HEK293 (cell line): ENCODE measurements around the gene SESN1.

Experiments used
- CTCF ChIA-PET: fragments of 350-600 bp; formaldehyde crosslinking; extraction: SDS; loops from one replicate; lab custom pipeline; 2021; ENCODE audit warnings: antibody characterized with exemption; lab: Yijun Ruan, JAX
- POLR2A ChIA-PET: fragments of 300-600 bp; formaldehyde crosslinking; extraction: SDS; loops from one replicate; lab custom pipeline; 2020; ENCODE audit warnings: antibody characterized with exemption, inconsistent platforms; lab: Yijun Ruan, JAX
- H3K27ac ChIP-seq: fragments of 200-500 bp; sonication (Bioruptor generic); 2 replicates; pipeline ENCODE4 v1.5.1; 2014; ENCODE audit warnings: low read depth, low read length, control low read depth, inconsistent platforms; ENCODE audit errors: extremely low read depth
- H3K36me3 ChIP-seq, 2 experiments: fragments of 200-500 bp in 1 of 2; sonication (Bioruptor generic) in 1 of 2; 1 replicate in 1 of 2; 2 replicates in 1 of 2; pipeline ENCODE4 v1.5.1; 2014 to 2017; ENCODE audit warnings: inconsistent platforms in 2 of 2, low read length in 2 of 2; ENCODE audit not compliant: control insufficient read depth in 2 of 2, insufficient read depth in 1 of 2
- H3K4me1 ChIP-seq: fragments of 200-500 bp; sonication (Bioruptor generic); 2 replicates; pipeline ENCODE4 v1.5.1; 2014; ENCODE audit warnings: mild to moderate bottlenecking, low read length, inconsistent platforms; ENCODE audit not compliant: control insufficient read depth, insufficient read depth
- H3K4me3 ChIP-seq: 2 replicates; pipeline ENCODE4 v1.5.1; 2011; ENCODE audit warnings: low read depth, mild to moderate bottlenecking, control low read depth, low read length, moderate library complexity
- H3K9me3 ChIP-seq: fragments of 200-500 bp; sonication (Bioruptor generic); 2 replicates; pipeline ENCODE4 v1.5.1; 2014; ENCODE audit warnings: low read depth, low read length, inconsistent platforms; ENCODE audit not compliant: control insufficient read depth, insufficient read depth
- ATF2 ChIP-seq: fragments of 450-650 bp; formaldehyde crosslinking; IDR thresholded peaks from 2 replicates; pipeline ENCODE4 v1.5.1; 2016; ENCODE audit warnings: missing biosample characterization, missing genetic modification characterization, low read depth
- BCL11B ChIP-seq: fragments of 450-650 bp; formaldehyde crosslinking; IDR thresholded peaks from 2 replicates; pipeline ENCODE4 v1.5.1; 2016; ENCODE audit warnings: low read depth, missing biosample characterization, missing genetic modification characterization
- FEZF1 ChIP-seq: fragments of 450-650 bp; formaldehyde crosslinking; IDR thresholded peaks from 2 replicates; pipeline ENCODE4 v1.5.1; 2016; ENCODE audit warnings: missing biosample characterization, missing genetic modification characterization
- IKZF3 ChIP-seq: fragments of 450-650 bp; IDR thresholded peaks from 2 replicates; pipeline ENCODE4 v1.5.0; 2018; ENCODE audit warnings: missing biosample characterization, mild to moderate bottlenecking, missing genetic modification characterization, moderate library complexity
- KLF7 ChIP-seq: fragments of 450-650 bp; formaldehyde crosslinking; IDR thresholded peaks from 2 replicates; pipeline ENCODE4 v1.5.1; 2016; ENCODE audit warnings: missing biosample characterization, missing genetic modification characterization, borderline replicate concordance
- PRDM10 ChIP-seq: fragments of 450-650 bp; formaldehyde crosslinking; IDR thresholded peaks from 2 replicates; pipeline ENCODE4 v1.5.1; 2016; ENCODE audit warnings: missing biosample characterization, missing genetic modification characterization
- SALL2 ChIP-seq: fragments of 450-650 bp; formaldehyde crosslinking; IDR thresholded peaks from 2 replicates; pipeline ENCODE4 v1.5.0; 2017; ENCODE audit warnings: missing biosample characterization, mild to moderate bottlenecking, missing genetic modification characterization, borderline replicate concordance
- TCF7L2 ChIP-seq: IDR thresholded peaks from 2 replicates; pipeline ENCODE4 v1.6.1; 2011; ENCODE audit warnings: low read depth, mild to moderate bottlenecking, inconsistent platforms, low read length, moderate library complexity, borderline replicate concordance
- TRIM28 ChIP-seq: IDR thresholded peaks from 2 replicates; pipeline ENCODE4 v1.6.1; 2011; ENCODE audit warnings: low read length, control low read depth, borderline replicate concordance
- YY2 ChIP-seq: fragments of 450-650 bp; formaldehyde crosslinking; IDR thresholded peaks from 2 replicates; pipeline ENCODE4 v1.5.1; 2016; ENCODE audit warnings: missing biosample characterization, missing genetic modification characterization
- ZBTB21 ChIP-seq: fragments of 450-650 bp; formaldehyde crosslinking; IDR thresholded peaks from 2 replicates; pipeline ENCODE4 v1.5.1; 2017; ENCODE audit warnings: missing biosample characterization, missing genetic modification characterization
- ZBTB6 ChIP-seq: fragments of 450-650 bp; formaldehyde crosslinking; IDR thresholded peaks from 2 replicates; pipeline ENCODE4 v1.5.1; 2017; ENCODE audit warnings: missing biosample characterization, missing genetic modification characterization
- ZFHX2 ChIP-seq: fragments of 450-650 bp; formaldehyde crosslinking; conservative IDR thresholded peaks from 2 replicates; pipeline ENCODE4 v1.5.1; 2016; ENCODE audit warnings: missing biosample characterization, missing genetic modification characterization
- ZFP3 ChIP-seq: fragments of 450-650 bp; formaldehyde crosslinking; IDR thresholded peaks from 2 replicates; pipeline ENCODE4 v1.5.1; 2016; ENCODE audit warnings: low read depth, missing biosample characterization, missing genetic modification characterization
- ZIC2 ChIP-seq: fragments of 450-650 bp; formaldehyde crosslinking; IDR thresholded peaks from 2 replicates; pipeline ENCODE4 v1.5.1; 2016; ENCODE audit warnings: missing biosample characterization, missing genetic modification characterization
- ZNF18 ChIP-seq: fragments of 450-650 bp; formaldehyde crosslinking; IDR thresholded peaks from 2 replicates; pipeline ENCODE4 v1.5.1; 2016; ENCODE audit warnings: missing biosample characterization, missing genetic modification characterization
- ZNF221 ChIP-seq: fragments of 450-650 bp; formaldehyde crosslinking; IDR thresholded peaks from 2 replicates; pipeline ENCODE4 v1.5.1; 2017; ENCODE audit warnings: missing biosample characterization, missing genetic modification characterization, borderline replicate concordance
- ZNF223 ChIP-seq: fragments of 450-650 bp; formaldehyde crosslinking; IDR thresholded peaks from 2 replicates; pipeline ENCODE4 v1.5.1; 2016; ENCODE audit warnings: missing biosample characterization, missing genetic modification characterization
- ZNF311 ChIP-seq: fragments of 450-650 bp; formaldehyde crosslinking; IDR thresholded peaks from 2 replicates; pipeline ENCODE4 v1.5.1; 2017; ENCODE audit warnings: missing biosample characterization, missing genetic modification characterization, borderline replicate concordance
- ZNF423 ChIP-seq: fragments of 450-650 bp; formaldehyde crosslinking; IDR thresholded peaks from 2 replicates; pipeline ENCODE4 v1.5.1; 2016; ENCODE audit warnings: missing biosample characterization, missing genetic modification characterization
- ZNF571 ChIP-seq: fragments of 450-650 bp; formaldehyde crosslinking; IDR thresholded peaks from 2 replicates; pipeline ENCODE4 v1.5.0; 2017; ENCODE audit warnings: missing biosample characterization, missing genetic modification characterization
- ZNF580 ChIP-seq: fragments of 450-650 bp; formaldehyde crosslinking; IDR thresholded peaks from 2 replicates; pipeline ENCODE4 v1.5.1; 2016; ENCODE audit warnings: missing biosample characterization, missing genetic modification characterization
- ZNF624 ChIP-seq: fragments of 450-650 bp; formaldehyde crosslinking; IDR thresholded peaks from 2 replicates; pipeline ENCODE4 v1.5.1; 2017; ENCODE audit warnings: missing biosample characterization, missing genetic modification characterization
- ZNF629 ChIP-seq: fragments of 450-650 bp; formaldehyde crosslinking; IDR thresholded peaks from 2 replicates; pipeline ENCODE4 v1.5.1; 2017; ENCODE audit warnings: missing biosample characterization, missing genetic modification characterization
- ZNF658 ChIP-seq: fragments of 450-650 bp; formaldehyde crosslinking; IDR thresholded peaks from 2 replicates; pipeline ENCODE4; 2016; ENCODE audit warnings: missing biosample characterization, missing genetic modification characterization
- ZNF792 ChIP-seq: fragments of 450-650 bp; formaldehyde crosslinking; IDR thresholded peaks from 2 replicates; pipeline ENCODE4 v1.5.1; 2016; ENCODE audit warnings: missing biosample characterization, missing genetic modification characterization
- ZSCAN4 ChIP-seq: fragments of 450-650 bp; formaldehyde crosslinking; IDR thresholded peaks from 2 replicates; pipeline ENCODE4 v1.5.1; 2017; ENCODE audit warnings: missing biosample characterization, missing genetic modification characterization
- ZXDB ChIP-seq: fragments of 450-650 bp; formaldehyde crosslinking; IDR thresholded peaks from 2 replicates; pipeline ENCODE4 v1.5.1; 2016; ENCODE audit warnings: missing biosample characterization, missing genetic modification characterization

The SESN1 gene

GRCh38 chr6:109052852-109053251 lies 41.8 kb downstream of the SESN1 start:
- ChIA-PET CTCF (interaction anchor here (0.7 to 1.5 kb wide), 4 partner anchors 20 to 1650 kb away, joined by 3 to 5 read pairs (median 4); no protein-coding TSS in a partner anchor), POLR2A (interaction anchor here (0.6 kb wide), 1 partner anchor 345 kb away, joined by 4 read pairs; no protein-coding TSS in a partner anchor)
- no peaks in the 10 kb centered on the region for H3K9me3 ChIP-seq
- H3K27ac ChIP-seq, result no peak overlapping the region
- H3K4me1 ChIP-seq, result peaks cover 30% of the 10 kb centered on the region
- no peaks in the 10 kb centered on the region for H3K36me3 ChIP-seq
- H3K4me3 ChIP-seq, result no peak overlapping the region
- TF ChIP-seq ZIC2 (tag by site-specific recombination), result peak; percentile 68
- no peak for TF ChIP-seq TCF7L2
- no peak for TF ChIP-seq ZFP3
- TF ChIP-seq SALL2, result no peak
- TF ChIP-seq ZNF580, result peak; percentile 85
- TF ChIP-seq ZFHX2 (tag by site-specific recombination), result 0 out of 2 replicates have a peak, but pooled peaks have one; percentile 28
- TF ChIP-seq ZNF223, result no peak
- TF ChIP-seq ZSCAN4 (tag by site-specific recombination), result peak; percentile 86
- TF ChIP-seq IKZF3 (tag by site-specific recombination), result 0 out of 2 replicates have a peak, but pooled peaks have one; percentile 17
- TF ChIP-seq ZNF311, result no peak
- TF ChIP-seq ZNF571 (tag by site-specific recombination), result no peak
- TF ChIP-seq ZNF658 (tag by site-specific recombination), result no peak
- peak; percentile 5; the same call in 1 of the 2 replicates for TF ChIP-seq ZNF221 (tag by site-specific recombination)
- TF ChIP-seq ZBTB21 (tag by site-specific recombination), result no peak; the same call in 1 of the 2 replicates
- no peak for TF ChIP-seq PRDM10 (tag by site-specific recombination)
- TF ChIP-seq ZNF629, result peak; percentile 42; the same call in 1 of the 2 replicates
- no peak for TF ChIP-seq YY2
- no peak for TF ChIP-seq KLF7 (tag by site-specific recombination)
- TF ChIP-seq ZNF792 (tag by site-specific recombination), result no peak
- TF ChIP-seq ZXDB (tag by site-specific recombination), result 0 out of 2 replicates have a peak, but pooled peaks have one; percentile 35
- no peak for TF ChIP-seq ZNF624
- TF ChIP-seq FEZF1 (tag by site-specific recombination), result 0 out of 2 replicates have a peak, but pooled peaks have one; percentile 4
- no peak for TF ChIP-seq ZBTB6 (tag by site-specific recombination)
- no peak for TF ChIP-seq ZNF423 (tag by site-specific recombination)
- TF ChIP-seq ZNF18, result no peak
- TF ChIP-seq TRIM28, result peak; percentile 34; the same call in 1 of the 2 replicates
- peak; percentile 47; the same call in 1 of the 2 replicates for TF ChIP-seq BCL11B (tag by site-specific recombination)
- peak; percentile 64 for TF ChIP-seq ATF2 (tag by site-specific recombination)
